ENCODE measurements around the gene LDHD.

LDHD gene

DNA sequence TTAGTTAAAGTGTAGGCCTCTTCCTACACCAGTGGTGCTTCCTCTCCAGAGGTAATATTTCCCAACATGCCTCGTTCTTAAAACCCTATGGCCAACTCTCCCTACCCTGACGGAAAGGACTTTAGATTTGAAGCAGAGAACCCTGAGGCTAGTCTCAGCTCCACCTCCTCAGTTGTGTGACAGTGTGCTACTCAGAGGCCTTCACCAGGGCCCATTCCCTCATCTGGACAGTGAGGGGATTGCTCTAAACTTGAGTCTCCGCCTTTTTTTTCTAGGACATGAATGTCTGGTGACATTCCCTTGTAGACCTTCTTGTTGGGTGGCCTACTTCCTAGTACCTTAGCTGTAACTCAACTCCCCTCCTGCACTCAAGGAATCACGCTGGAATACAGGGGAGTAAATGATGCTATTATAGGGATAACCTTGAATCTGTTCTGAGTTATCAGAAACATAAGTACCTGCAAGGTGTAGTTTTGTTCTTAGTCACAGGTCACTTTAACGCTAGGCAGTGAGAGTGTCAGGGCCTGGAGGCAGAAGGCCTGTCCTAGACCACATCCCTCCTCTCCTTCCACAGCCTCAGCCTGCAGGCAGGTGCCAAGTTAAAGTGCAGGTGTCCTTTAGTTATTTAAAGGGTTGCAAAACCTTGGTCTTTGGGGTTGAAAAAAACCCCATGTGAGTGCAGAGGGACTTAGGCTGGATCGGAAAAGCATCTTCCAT, 26.9 kb downstream of the LDHD start:
- no peak overlapping the region for H3K4me3 ChIP-seq (ENCODE audit: low read length)
- H2AFZ ChIP-seq (ENCODE audit: low read length): no peak overlapping the region
- no peak for DNase-seq
- H3K9me2 ChIP-seq (replicated peaks; ENCODE audit: insufficient read depth, low read length): no peaks in the 10 kb centered on the region
- no peaks in the 10 kb centered on the region for H3K36me3 ChIP-seq (replicated peaks; ENCODE audit: insufficient read depth, low read length)
- no peaks in the 10 kb centered on the region for H3K79me2 ChIP-seq (ENCODE audit: low read length)
- H3K27ac ChIP-seq (ENCODE audit: low read length): no peak overlapping the region
- no peaks in the 10 kb centered on the region for H4K20me1 ChIP-seq (ENCODE audit: insufficient read depth, low read length)
- no peak overlapping the region for H3K4me2 ChIP-seq (ENCODE audit: low read depth, low read length)
- no peaks in the 10 kb centered on the region for H3K9me3 ChIP-seq (replicated peaks; ENCODE audit: insufficient read depth, low read length)
- H3K27me3 ChIP-seq (replicated peaks; ENCODE audit: insufficient read depth, low read length): no peaks in the 10 kb centered on the region
- H3K9ac ChIP-seq (ENCODE audit: low read length): no peak overlapping the region
- H3F3A ChIP-seq (ENCODE audit: insufficient read depth, low read length): no peaks in the 10 kb centered on the region
- H3K4me1 ChIP-seq (ENCODE audit: low read length): no peaks in the 10 kb centered on the region
- TF ChIP-seq EZH2 (optimal IDR thresholded peaks at IDR 0.05; ENCODE audit: low read depth, low read length) (no peak), EZH2phosphoT487 (IDR thresholded peaks at IDR 0.05; ENCODE audit: low read length) (no peak)
- TF ChIP-seq, protein P1, sequence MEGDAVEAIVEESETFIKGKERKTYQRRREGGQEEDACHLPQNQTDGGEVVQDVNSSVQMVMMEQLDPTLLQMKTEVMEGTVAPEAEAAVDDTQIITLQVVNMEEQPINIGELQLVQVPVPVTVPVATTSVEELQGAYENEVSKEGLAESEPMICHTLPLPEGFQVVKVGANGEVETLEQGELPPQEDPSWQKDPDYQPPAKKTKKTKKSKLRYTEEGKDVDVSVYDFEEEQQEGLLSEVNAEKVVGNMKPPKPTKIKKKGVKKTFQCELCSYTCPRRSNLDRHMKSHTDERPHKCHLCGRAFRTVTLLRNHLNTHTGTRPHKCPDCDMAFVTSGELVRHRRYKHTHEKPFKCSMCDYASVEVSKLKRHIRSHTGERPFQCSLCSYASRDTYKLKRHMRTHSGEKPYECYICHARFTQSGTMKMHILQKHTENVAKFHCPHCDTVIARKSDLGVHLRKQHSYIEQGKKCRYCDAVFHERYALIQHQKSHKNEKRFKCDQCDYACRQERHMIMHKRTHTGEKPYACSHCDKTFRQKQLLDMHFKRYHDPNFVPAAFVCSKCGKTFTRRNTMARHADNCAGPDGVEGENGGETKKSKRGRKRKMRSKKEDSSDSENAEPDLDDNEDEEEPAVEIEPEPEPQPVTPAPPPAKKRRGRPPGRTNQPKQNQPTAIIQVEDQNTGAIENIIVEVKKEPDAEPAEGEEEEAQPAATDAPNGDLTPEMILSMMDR (IDR thresholded peaks at IDR 0.05; ENCODE audit: low read length): no peak

DNA sequence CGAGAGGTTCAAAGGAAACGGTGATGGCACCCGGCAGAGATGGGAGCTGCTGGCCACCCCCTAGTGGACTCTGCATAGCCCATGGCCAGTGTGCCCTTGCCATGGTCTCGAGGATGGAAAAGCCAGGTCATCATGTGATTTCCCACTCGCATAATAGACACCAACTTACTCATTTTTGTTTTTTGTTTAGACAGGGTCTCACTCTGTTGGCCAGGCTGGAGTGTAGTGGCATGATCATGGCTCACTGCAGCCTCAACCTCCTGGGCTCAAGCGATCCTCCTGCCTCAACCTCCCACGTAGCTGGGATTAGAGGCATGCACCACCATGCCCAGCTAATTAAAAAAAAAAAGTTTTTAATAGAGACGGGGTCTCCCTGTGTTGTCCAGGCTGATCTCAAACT, 27.6 kb downstream of the LDHD start:
- Histone ChIP-seq H3K36me3 (replicated peaks; ENCODE audit: insufficient read depth, low read length) (no peaks in the 10 kb centered on the region), H3K9ac (ENCODE audit: low read length) (no peak overlapping the region), H2AFZ (ENCODE audit: low read length) (no peak overlapping the region), H4K20me1 (ENCODE audit: insufficient read depth, low read length) (no peaks in the 10 kb centered on the region), H3K9me3 (replicated peaks; ENCODE audit: insufficient read depth, low read length) (no peaks in the 10 kb centered on the region), H3K27me3 (replicated peaks; ENCODE audit: insufficient read depth, low read length) (no peaks in the 10 kb centered on the region), H3K4me3 (ENCODE audit: low read length) (no peak overlapping the region), H3K9me2 (replicated peaks; ENCODE audit: insufficient read depth, low read length) (no peaks in the 10 kb centered on the region), H3K79me2 (ENCODE audit: low read length) (no peaks in the 10 kb centered on the region), H3K27ac (ENCODE audit: low read length) (no peak overlapping the region), H3K4me1 (ENCODE audit: low read length) (no peaks in the 10 kb centered on the region), H3K4me2 (ENCODE audit: low read depth, low read length) (no peak overlapping the region), H3F3A (ENCODE audit: insufficient read depth, low read length) (no peaks in the 10 kb centered on the region)
- TF ChIP-seq EZH2 (optimal IDR thresholded peaks at IDR 0.05; ENCODE audit: low read depth, low read length) (no peak), EZH2phosphoT487 (IDR thresholded peaks at IDR 0.05; ENCODE audit: low read length) (no peak)
- TF ChIP-seq, protein P1 (IDR thresholded peaks at IDR 0.05; ENCODE audit: low read length): no peak
- DNase-seq: no peak

DNA sequence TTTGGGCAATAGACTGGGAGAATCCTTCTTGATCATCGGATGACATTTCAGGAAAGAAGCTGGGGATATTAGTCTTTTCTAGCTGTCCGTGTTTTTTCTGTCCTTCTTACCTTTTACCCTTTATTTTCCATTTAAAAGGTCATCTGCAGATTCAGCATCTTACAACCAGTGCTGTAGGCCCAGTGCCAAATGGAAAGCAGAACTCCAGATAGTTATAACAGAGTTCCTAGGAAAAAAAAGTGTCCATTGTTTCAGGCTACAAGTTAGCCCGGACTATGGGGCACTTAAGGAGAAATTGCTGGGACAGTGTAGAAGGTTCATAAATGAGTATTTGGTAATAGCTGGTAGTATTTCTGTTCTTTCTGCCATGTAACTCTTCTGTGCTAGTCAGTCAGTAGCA, 28.4 kb downstream of the LDHD start:
- Histone ChIP-seq H4K20me1 (ENCODE audit: insufficient read depth, low read length) (no peaks in the 10 kb centered on the region), H3K4me2 (ENCODE audit: low read depth, low read length) (no peak overlapping the region), H3K4me1 (ENCODE audit: low read length) (no peaks in the 10 kb centered on the region), H3K9me3 (replicated peaks; ENCODE audit: insufficient read depth, low read length) (no peaks in the 10 kb centered on the region), H2AFZ (ENCODE audit: low read length) (no peak overlapping the region), H3K27ac (ENCODE audit: low read length) (no peak overlapping the region), H3K4me3 (ENCODE audit: low read length) (no peak overlapping the region), H3K9me2 (replicated peaks; ENCODE audit: insufficient read depth, low read length) (no peaks in the 10 kb centered on the region), H3F3A (ENCODE audit: insufficient read depth, low read length) (no peaks in the 10 kb centered on the region), H3K36me3 (replicated peaks; ENCODE audit: insufficient read depth, low read length) (no peaks in the 10 kb centered on the region), H3K9ac (ENCODE audit: low read length) (no peak overlapping the region), H3K79me2 (ENCODE audit: low read length) (no peaks in the 10 kb centered on the region), H3K27me3 (replicated peaks; ENCODE audit: insufficient read depth, low read length) (no peaks in the 10 kb centered on the region)
- DNase-seq: no peak
- TF ChIP-seq EZH2phosphoT487 (IDR thresholded peaks at IDR 0.05; ENCODE audit: low read length) (no peak), EZH2 (optimal IDR thresholded peaks at IDR 0.05; ENCODE audit: low read depth, low read length) (no peak)
- TF ChIP-seq, protein P1 (IDR thresholded peaks at IDR 0.05; ENCODE audit: low read length): no peak

Measured in MM.1S (cell line).